ENCODE data around the gene OSBPL5.

Gene OSBPL5

GRCh38 chr11:3165152-3165705 lies at the start of gene OSBPL5:
OSBPL5 (minus strand) TSS chr11:3165310; CDS start chr11:3129148, 36,162 bp downstream.
- DNase-seq, result peak; percentile 65

- DNase-seq, result no peak
These were observed 49.2 kb upstream of the OSBPL5 start for GRCh38 chr11:3214420-3214699.

- no peak for DNase-seq
These were observed 48.7 kb upstream of the OSBPL5 start for GRCh38 chr11:3213659-3214419.

GRCh38 chr11:3208272-3208671 lies 43.2 kb upstream of the OSBPL5 start:
- DNase-seq, result no peak

GRCh38 chr11:3207526-3208189 lies 42.5 kb upstream of the OSBPL5 start:
- DNase-seq, result no peak

GRCh38 chr11:3206922-3207204 lies 41.8 kb upstream of the OSBPL5 start:
- DNase-seq, result no peak

GRCh38 chr11:3206156-3206921 lies 41.2 kb upstream of the OSBPL5 start:
- no peak for DNase-seq

- no peak for DNase-seq
These were observed 40.4 kb upstream of the OSBPL5 start for GRCh38 chr11:3205261-3206155.

- DNase-seq, result no peak
These were observed 39.3 kb upstream of the OSBPL5 start for GRCh38 chr11:3204141-3205015.

- no peak for DNase-seq
These were observed 38.3 kb upstream of the OSBPL5 start for GRCh38 chr11:3203221-3204043.

- DNase-seq, result no peak
These were observed 37.6 kb upstream of the OSBPL5 start for GRCh38 chr11:3202759-3203158.

- no peak for DNase-seq
These were observed 37.2 kb upstream of the OSBPL5 start for GRCh38 chr11:3202305-3202704.

GRCh38 chr11:3201677-3202181 lies 36.6 kb upstream of the OSBPL5 start:
- no peak for DNase-seq

GRCh38 chr11:3201112-3201581 lies 36.0 kb upstream of the OSBPL5 start:
- DNase-seq, result no peak

GRCh38 chr11:3200388-3201111 lies 35.4 kb upstream of the OSBPL5 start:
- DNase-seq, result no peak

- DNase-seq, result no peak
These were observed 34.6 kb upstream of the OSBPL5 start for GRCh38 chr11:3199537-3200295.

- no peak for DNase-seq
These were observed 33.7 kb upstream of the OSBPL5 start for GRCh38 chr11:3198815-3199214.

GRCh38 chr11:3197878-3198528 lies 32.9 kb upstream of the OSBPL5 start:
- no peak for DNase-seq
